ENCODE results near the gene ATP13A4. TPM values are rescaled to one million over a fixed set of nuclear protein-coding genes. Genes with fewer than 3 reads are reported as not detected.

The ATP13A4 gene
- total and polyA plus RNA-seq, 2 of the 8 experiments (the other 6 are each of a cell fraction or from before 2014, with no cell fraction given) = 0.12 TPM; not detected in 1

GRCh38 chr3:193403307-193403706 lies 151.4 kb downstream of the ATP13A4 start (continued):
- TF ChIP-seq E2F6 (IDR thresholded peaks at IDR 0.05) = no peak
- no peak for TF ChIP-seq POU5F1 (IDR thresholded peaks at IDR 0.05; ENCODE audit: low read depth, low read length)
- TF ChIP-seq EGR1 (IDR thresholded peaks at IDR 0.05; ENCODE audit: borderline replicate concordance, low read depth, low read length) = no peak
- TF ChIP-seq RXRA (IDR thresholded peaks at IDR 0.05; ENCODE audit: insufficient read depth, low read depth, low read length) = no peak
